Erythroblast (primary cell): ENCODE data around the gene CACNG5.

Experiments
- GATA1 ChIP-seq: IDR thresholded peaks from 2 replicates; pipeline ENCODE4 v1.6.1; 2011; ENCODE audit warnings: low read depth, mild to moderate bottlenecking, control low read depth, low read length, moderate library complexity
- POLR2A ChIP-seq: IDR thresholded peaks from 2 replicates; pipeline ENCODE4 v1.6.1; 2011; ENCODE audit warnings: mild to moderate bottlenecking, low read length

GRCh38 chr17:66925811-66926500, 91.0 kb downstream of the CACNG5 start:
- TF ChIP-seq POLR2A: no peak
- no peak for TF ChIP-seq GATA1
